HG03280 (cell line): ENCODE results near the gene PTH2.

ENCODE experiments used
- ATAC-seq: cut with Tn5 transposase; IDR thresholded peaks from one replicate; pipeline ENCODE4 v1.9.1; 2021; ENCODE audit warnings: mild to moderate bottlenecking, moderate library complexity; ENCODE audit not compliant: unreplicated experiment

The PTH2 gene

DNA sequence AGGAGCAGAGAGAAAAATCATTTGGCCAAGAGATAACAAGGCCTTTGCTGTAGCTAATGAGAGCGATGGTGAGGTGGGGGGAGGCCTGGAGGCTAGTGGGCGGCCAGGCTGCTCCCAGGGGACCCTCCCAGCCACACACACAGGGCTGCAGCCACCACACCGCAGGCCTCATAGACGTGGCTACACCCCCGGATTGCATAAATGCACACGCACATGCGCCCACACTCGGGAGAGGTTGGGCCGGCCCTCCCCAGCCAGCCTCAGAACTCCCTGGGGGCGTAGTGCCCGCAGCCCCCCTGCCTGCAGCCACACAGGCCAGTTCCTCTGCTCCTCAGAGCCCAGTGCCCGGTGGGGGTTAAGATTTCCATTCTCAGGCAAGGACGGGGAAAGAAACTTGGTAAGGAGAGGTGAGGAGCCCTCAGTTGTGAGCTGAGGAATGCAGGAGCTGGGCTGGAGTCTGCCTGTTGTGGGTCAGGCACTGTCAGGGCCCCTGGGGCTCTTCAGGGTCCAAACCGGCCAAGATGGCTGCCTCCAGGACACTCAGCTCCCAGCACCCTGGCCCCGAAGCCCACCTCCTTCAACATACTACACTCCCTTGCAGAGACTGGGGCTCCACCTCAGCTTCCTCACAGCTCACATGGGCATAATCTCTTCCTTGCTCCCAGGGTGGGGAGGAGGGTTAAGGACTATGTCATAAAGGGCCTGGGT lies 8.0 kb downstream of the PTH2 start:
- no peak for ATAC-seq

DNA sequence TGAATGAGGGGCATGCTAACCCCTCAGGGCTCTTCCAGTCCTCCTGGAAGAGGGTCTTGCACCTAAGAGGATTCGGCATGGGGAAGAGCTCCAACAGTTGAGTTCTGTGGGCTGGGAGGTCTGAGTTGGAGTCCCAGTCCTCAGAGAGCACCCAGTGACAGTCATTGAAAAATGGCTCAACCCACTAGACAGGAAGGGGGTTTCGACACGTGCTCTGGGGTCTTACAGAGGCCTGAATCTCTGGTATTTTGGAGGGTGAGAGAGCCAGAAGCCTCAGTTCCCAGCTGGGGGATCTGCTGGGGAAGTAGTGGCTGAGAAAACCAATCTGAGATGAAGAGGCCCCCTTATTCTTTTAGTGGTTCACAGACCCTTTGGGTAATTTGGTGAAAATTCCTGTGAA lies 9.0 kb downstream of the PTH2 start:
- ATAC-seq = no peak

DNA sequence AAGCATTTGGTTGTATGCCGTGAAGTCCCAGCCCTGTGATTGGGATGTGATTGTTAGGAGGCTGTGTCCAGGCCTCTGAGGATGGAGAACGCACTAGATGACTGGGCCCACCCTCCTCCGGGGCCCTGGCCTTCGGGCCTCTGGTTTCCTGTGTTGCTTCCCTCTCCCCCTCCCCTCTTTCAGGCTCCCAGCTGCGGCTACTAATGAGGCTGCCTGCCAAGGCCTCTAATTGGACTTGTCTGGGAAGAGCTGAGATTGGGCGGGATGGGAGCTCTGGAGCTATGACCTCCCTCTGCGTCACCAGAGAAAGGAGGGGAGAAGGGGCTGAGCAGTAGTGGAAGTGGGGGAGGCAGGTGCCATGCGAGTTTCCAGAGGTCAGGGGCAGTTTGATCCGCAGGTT lies 9.9 kb downstream of the PTH2 start:
- no peak for ATAC-seq

DNA sequence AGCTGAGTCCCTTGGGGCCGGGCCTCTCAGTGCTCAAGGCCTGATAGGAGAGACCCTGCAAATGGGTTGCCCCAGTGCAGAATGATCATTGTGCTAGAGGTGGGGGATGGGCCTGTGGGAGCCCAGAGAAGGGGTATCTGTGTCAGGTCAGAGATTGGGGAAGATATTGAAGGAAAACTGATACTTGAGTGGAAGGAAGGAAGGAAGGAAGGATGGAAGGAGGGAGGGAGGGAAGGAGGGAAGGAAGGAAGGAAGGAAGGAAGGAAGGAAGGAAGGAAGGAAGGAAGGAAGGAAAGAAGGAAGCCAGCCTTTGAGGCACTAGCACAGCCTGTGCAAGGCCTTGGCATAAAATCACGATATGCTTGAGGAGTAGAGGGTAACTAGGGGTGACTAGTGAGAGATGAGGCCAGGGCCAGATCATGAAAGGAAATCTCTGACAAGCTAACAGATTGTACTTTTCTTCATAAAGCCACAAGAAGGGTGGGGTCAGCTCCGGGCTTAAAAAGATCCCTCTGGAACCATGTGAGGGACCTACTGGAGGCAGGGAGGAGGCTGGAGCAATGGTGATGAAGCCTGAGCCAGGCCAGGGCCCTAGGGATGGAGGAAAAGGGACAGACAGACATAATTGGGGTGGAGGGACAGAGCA lies 11.4 kb downstream of the PTH2 start:
- no peak for ATAC-seq

DNA sequence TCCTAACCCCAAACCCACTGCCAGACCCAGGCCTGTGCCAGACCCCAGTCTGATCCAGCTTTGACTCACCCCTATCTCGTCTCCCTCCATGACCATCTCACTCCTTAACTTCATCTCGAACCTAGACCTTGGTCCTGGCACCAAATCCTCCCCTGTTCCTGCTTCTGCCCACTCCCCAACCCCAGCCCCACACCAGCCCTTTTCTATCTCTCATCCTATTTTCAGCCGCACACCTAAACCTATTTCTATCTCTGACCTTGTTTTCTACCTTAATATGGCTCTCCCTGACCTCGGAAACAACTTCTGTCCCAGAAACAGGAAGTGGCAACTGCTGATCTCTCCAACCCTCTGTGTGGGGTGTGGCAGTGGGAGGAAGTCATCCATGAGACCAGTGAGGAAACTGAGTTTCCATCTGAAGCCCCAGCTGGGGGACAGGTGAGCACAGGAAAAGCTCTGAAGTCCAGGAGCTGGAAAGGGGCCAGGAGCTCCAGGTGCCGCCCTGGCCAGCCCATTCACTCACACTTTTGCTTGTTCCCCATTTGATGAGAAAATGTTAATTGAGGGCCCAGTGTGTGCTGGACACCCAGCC lies 13.7 kb downstream of the PTH2 start:
- no peak for ATAC-seq

DNA sequence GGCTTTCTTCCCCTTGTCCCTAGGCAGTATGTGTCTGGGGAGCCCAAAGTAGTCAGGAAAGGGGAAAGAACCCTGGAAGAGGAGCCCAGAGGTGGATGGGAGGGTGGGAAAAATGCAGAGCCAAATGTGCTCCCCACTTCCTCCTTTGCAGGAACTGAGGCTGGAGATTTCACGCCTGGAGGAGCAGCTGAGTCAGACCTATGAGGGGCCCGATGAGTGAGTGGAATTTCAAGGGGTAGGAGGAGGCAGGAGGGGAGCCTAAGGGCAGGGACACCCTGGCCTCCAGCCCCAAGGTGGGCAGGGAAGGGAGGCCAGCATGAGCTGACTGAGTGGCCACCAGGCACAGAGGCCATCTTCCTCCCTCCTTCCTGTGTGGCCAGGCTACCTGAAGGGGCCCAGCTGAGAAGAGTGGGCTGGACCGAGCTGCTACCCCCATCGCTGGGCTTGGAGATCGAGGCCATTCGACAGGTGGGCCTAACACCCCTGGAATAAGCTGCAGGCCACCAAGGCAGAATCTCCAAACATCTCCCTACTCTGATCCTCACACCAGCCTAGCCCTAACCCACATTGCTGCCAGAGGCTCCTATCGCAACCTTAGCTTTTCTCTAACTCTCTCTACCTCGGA lies 14.3 kb downstream of the PTH2 start:
- ATAC-seq = no peak

DNA sequence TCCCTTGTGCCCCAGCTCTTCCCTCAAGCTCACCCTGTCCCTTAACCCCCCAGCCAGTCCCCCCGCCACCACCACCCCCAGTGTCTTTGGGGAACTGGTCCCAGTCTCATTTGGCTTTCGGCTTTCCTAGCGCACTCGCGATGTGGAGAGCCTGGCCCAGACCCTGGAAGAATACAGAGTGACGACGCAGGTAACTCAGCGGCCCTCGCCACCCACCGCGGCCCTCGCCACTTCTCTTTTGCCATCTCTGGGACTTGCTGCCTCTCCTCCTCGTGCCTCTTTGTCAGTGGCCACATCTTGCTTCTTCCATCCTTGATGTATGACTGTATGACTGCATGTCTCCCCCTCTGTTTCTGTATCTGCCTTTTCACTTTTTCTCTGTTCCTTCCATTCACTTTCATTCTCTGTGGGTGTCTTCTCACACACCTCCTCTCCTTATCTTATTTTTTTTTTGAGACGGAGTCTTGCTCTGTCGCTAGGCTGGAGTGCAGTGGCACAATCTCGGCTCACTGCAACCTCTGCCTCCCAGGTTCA lies 15.7 kb downstream of the PTH2 start:
- no peak for ATAC-seq

DNA sequence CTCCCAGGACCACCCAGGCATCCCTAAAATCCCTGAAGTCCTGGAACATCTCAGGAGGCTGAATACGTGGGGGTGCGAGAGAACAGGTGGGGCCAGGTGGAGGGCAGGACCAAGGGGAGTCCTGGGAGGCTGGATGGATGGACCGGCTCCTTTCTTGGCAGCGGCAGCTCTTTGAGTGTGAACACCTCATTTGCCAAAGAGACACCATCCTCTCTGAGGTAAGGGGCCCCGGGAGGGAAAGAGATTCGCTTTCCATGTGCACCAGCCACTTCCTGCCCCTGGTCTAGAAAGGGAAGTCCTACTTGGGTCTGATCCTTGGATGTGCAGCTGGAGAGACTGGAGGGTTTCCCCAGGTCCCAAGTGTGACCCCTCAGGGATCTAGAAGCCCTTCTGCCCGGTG lies 16.2 kb downstream of the PTH2 start:
- ATAC-seq = no peak

DNA sequence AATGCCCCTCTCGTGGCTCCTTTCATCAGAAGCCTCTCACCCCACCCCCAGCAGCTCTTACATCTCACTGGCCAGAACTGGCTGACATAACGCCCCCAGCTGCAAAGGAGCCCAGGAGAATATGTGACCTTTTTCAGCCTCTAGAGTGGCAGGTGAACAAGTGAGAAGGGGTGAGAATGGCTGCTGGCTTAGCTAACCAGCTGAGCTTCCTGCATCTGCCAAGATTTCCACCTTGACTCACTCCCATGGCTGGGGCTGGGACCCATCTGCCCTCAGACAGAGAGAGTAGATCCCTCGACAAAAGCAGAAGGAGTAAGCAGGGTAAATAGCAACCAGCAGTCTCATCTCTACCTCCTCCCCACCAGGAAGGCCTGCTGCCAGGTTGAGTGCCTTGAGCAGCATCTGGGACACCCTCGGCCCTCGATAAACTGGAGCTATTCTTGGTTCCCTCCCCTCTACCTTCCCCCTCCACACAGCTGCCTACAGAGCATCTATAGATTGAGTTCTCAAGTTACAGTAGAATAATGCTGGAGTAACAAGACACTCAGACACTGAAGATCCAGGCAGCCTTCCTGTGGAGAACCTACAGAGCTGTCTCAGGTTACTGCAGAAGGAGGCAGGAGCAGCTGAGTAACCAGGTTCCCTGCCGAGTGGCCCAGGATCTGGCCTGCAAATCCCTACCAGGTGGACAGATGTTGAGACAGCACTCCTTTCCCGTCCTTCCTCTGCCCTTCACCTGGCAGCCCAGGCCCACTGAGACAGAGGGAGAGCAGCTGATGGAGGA lies 19.6 kb downstream of the PTH2 start:
- no peak for ATAC-seq

DNA sequence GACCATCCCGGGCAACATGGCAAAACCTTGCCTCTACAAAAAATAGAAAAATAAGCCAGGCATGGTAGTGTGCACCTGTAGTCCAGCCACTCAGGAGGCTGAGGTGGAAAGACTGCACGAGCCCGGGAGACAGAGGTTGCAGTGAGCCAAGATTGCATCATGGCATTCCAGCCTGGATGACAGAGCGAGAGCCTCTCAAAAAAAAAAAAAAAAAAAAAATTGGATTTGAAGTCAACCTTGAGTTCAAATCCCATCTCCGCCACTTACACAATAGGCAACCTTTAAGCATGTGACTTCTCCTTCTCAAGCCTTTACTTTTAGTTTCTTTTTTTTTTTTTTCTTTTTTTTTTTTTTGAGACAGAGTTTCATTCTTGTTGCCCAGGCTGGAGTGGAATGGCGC lies 23.2 kb downstream of the PTH2 start:
- ATAC-seq = no peak

DNA sequence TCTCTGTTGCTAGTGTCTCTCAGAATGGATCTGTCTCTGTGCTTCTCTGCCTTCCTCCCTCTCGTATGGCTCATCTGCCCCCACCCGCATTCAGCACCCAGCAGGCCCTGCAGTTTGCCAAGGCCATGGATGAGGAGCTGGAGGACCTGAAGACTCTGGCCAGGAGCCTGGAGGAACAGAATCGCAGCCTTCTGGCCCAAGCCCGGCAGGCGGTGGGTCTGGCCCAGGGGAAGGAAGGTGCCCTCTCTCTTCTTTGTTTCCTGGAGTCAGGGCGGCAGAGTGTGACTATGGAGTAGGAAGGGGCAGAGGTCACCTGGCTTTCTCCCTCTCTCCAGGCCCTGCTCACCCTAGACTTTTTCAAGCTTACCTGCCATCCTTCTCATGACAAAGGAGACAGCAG lies 24.3 kb downstream of the PTH2 start:
- ATAC-seq = no peak

DNA sequence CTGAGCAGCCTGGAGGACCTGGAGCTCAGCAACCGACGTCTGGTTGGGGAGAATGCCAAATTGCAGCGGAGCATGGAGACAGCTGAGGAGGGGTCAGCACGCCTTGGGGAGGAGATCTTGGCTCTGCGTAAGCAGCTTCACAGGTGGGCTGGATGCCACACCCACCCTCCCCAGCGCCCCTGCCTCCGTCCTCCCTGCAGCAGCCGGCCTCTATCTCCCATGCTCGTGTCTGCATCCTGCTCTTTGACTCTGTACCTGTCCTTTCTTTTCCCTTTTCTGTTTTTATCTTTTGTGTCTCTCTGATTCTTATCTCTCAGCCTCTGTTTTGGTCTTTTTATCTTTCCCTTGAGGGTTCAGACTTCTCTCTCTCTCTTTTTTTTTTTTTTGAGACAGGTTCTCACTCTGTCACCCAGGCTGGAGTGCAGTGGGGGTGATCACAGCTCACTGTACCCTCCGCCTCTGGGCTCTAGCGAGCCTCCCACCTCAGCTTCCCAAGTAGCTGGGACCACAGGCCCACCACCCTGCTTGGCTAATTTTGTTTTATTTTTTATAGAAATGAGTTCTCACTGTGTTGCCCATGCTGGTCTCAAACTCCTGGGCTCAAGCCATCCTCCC lies 25.1 kb downstream of the PTH2 start:
- ATAC-seq = no peak

DNA sequence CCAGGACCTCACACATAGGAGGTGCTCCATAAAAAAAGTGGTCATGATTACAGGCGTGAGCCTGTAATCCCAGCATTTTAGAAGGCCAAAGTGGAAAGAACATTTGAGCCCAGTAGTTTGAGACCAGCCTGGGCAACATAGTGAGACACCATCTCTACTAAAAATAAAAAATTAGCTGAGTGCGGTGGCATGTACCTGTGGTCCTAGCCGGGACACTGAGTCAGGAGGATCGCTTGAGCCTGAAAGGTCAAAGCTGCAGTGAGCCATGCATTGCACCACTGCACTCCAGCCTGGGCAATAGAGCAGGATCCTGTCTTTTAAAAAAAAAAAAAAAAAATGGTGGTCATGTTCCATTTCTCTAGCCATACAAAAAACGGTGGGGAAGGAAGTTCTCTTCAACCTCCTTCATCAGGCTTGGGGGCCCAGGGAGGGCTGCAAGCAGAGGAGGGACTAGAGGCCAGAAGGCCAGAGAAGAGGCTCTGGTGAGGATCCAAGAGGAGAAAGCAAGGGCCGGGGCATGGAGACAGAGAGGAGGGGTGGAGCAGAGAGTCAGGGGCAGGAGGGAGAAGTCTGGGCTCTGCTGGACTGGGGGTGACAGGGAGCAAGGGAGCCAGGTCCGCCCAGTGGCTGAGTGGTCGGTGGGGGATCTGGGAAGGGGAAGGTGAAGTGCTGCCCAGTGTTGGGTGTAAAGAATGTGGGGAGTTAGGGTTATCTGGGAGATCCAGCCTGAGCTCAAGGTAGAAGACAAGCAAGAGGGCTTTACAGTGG lies 26.3 kb downstream of the PTH2 start:
- no peak for ATAC-seq

DNA sequence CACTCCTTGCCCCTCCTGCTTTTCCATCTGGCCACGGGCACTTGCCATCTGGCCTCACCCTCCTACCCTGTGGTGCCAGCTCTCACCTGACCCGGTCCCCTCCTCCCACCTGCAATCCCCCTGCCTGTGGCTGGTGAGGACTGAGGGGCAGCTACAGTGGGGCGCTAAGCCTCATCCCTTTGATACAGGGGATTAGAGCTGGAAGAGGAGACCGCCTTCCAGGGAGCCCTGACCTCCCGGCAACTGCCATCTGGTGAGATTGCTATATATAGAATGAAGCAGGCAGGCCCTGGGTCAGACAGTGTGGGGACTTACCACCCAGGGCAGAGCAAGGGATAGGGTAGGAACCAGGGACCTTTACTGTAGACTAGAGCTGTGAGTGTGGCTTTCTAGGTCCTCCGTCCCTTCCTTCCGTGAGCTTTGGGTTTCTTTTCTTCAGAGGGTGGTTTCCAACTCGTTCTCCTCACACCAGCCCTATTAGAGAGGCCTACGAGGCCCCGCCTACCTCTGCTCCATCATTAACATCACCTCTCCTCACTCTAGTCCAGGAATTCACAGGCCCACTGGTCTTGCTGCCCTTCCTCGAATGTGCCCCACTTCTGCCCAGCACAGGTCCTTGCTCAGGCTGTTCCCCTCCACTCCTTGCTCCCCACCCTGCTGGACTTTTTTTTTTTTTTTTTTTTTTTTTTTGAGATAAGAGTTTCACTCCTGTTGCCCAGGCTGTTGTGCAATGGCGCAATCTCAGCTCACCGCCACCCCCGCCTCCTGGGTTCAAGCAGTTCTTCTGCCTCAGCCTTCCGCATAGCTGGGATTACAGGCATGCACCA lies 27.4 kb downstream of the PTH2 start:
- ATAC-seq = no peak

DNA sequence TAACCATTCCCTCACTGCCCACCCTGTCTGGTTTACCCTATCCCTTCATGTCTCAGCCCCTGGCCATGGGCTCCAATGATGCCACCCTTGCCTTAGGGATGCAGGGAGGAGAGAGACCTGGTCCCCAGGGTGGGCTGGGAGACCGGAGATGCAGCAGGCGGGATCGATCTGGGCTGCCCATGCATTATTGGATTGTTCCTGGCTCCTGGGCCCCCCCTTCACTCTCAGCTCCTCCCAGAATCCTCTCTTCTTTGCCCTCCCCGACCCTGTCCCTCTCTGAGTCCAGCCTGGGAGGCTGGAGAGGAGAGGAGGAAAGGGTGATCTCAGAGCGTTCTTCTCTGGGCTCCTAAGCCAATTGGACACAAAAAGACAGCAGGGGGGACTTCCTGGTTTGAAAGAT lies 29.4 kb downstream of the PTH2 start:
- no peak for ATAC-seq

DNA sequence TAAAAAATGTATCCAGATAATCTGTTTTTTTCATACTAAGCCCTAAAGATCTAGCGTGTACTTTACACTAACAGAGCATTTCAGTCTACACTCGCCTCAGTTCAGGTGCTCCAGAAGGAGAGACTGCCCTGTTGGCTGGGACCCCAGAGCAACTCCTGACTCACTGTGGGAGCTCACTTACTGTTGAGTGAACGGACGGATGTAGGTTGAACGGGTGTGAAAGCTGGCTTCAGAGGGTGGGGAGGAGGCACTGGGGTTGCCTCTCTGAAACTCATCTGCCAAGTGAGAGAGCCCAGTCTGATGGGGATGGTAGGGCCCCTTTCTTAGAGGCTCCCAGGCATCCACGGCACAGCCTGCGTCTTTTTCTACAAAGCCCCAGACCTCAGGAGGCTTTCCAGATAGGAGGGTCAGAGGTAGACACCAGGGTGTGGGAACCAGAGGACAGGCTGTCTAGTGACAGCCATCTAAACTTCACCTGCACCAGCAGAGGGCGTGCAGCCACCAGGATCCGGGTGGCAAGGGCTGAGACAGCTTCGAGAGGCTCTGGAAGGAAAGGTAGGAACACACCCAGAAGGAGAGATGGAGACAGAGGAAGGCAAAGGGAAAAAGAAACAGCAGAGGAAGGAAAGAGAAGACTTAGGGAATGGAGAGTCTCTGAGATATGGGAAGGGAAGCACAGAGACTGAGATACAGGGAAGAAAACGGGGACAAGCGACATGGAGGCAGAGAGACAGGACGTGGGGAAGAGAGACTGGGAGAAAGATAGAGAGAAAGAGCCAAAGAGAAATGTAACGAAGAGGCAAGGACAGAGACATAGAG lies 31.5 kb downstream of the PTH2 start:
- ATAC-seq = no peak

DNA sequence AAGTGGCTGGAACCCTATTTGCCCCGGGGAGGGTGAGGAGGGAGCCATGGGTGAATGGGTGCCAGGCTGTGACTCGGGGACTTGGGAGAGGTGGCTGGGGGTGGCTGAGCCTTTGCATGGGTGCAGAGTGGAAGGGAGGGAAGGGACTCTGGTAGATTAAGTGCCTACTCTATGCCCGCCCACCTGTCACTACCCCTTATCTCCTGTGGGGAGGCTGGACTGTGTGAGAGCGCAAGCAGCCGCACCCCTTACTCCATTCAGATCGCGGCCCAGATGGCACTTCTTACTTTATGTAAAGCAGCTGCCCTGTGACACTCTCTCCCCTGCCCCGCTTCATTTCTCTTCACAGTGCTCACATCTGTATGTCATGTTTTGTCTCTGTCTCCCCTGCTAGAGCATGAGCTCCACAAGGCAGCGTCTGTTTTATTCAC lies 32.3 kb downstream of the PTH2 start:
- no peak for ATAC-seq
